Large intestine (tissue), 3 donors: ENCODE data around the gene ADRM1. TPM values are rescaled to one million over a fixed set of nuclear protein-coding genes. Genes with fewer than 3 reads are reported as not detected.

Experiments used
- DNase-seq, 2 donors: peaks; one replicate each; pipeline versions ENCODE4 v3.0.0 to v3.0.0-alpha.2; 2013
- H3K27ac ChIP-seq: one replicate; pipeline ENCODE4 v1.5.1; 2013; ENCODE audit warnings: low read length
- H3K27me3 ChIP-seq: 2 replicates; pipeline ENCODE4 v1.6.1; 2013; ENCODE audit warnings: low read length; ENCODE audit not compliant: control insufficient read depth, insufficient read depth
- H3K36me3 ChIP-seq: 2 replicates; pipeline ENCODE4 v1.6.1; 2013; ENCODE audit warnings: low read length; ENCODE audit not compliant: control insufficient read depth, insufficient read depth
- H3K4me1 ChIP-seq: one replicate; pipeline ENCODE4 v1.6.1; 2013; ENCODE audit warnings: low read length; ENCODE audit not compliant: control insufficient read depth, insufficient read depth
- H3K4me3 ChIP-seq: one replicate; pipeline ENCODE4 v1.5.1; 2013; ENCODE audit warnings: low read length
- H3K9me3 ChIP-seq: one replicate; pipeline ENCODE4 v1.6.1; 2013; ENCODE audit warnings: mild to moderate bottlenecking, low read depth, low read length, moderate library complexity; ENCODE audit not compliant: control insufficient read depth
- WGBS: methylation state at CpG from one replicate; pipeline ENCODE4 v1.1.5; 2013; ENCODE audit warnings: low lambda C conversion rate; ENCODE audit not compliant: insufficient coverage; 5-methylcytosine and 5-hydroxymethylcytosine counted together
- polyA plus RNA-seq: library from polyadenylated mRNA; unstranded; fragments of 120-200 nt; gene quantifications from one replicate; pipeline ENCODE4 v1.2.1, GENCODE V29; 2013

The ADRM1 gene
- polyA plus RNA-seq, 1 donor: 50.4 TPM

DNA sequence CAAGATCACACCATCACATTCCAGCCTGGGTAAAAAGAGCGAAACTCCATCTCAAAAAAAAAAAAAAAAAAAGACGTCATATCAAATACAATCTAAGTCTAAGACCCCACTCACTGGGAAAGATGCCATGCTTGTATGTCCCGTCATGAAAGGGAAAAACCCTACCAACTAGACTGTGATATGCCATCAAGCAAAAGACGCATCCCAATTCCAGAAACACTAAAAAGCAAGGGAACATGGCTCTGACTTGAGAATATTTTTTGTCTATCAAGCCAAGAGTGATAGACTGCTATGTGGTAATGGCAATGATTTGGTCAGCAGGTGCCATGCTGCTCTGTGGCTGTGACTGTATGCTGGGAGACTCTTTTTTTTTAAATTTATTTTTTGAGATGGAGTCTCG, 41.3 kb downstream of the ADRM1 start:
- WGBS: no CpG with 5 or more reads among the region's 5 CpGs
- H3K4me3 ChIP-seq: no peak overlapping the region
- H3K36me3 ChIP-seq: peaks cover 17% of the 10 kb centered on the region
- H3K27ac ChIP-seq: no peak overlapping the region
- no peaks in the 10 kb centered on the region for H3K9me3 ChIP-seq
- DNase-seq: no peak
- no peaks in the 10 kb centered on the region for H3K4me1 ChIP-seq
- no peaks in the 10 kb centered on the region for H3K27me3 ChIP-seq

DNA sequence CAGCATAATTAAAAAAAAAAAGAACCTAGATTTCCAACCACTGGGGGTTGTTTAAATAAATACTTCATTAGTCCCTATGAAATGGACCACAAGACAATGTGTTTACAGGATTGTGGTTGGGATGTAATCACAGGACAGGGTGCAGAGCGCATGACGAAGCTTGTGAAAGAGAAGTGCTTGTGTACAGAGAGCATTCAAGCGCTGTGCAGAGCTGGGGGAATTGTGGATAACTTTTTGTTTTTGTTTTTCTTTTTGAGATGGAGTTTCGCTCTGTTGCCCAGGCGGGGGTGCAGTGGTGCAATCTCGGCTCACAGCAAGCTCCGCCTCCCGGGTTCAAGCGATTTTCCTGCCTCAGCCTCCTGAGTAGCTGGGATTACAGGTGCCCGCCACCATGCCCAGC, 42.0 kb downstream of the ADRM1 start:
- H3K9me3 ChIP-seq: no peaks in the 10 kb centered on the region
- WGBS: no CpG with 5 or more reads among the region's 10 CpGs
- H3K27ac ChIP-seq: no peak overlapping the region
- H3K4me3 ChIP-seq: no peak overlapping the region
- no peaks in the 10 kb centered on the region for H3K27me3 ChIP-seq
- DNase-seq: no peak
- H3K4me1 ChIP-seq: peaks cover 1% of the 10 kb centered on the region
- peaks cover 15% of the 10 kb centered on the region for H3K36me3 ChIP-seq

DNA sequence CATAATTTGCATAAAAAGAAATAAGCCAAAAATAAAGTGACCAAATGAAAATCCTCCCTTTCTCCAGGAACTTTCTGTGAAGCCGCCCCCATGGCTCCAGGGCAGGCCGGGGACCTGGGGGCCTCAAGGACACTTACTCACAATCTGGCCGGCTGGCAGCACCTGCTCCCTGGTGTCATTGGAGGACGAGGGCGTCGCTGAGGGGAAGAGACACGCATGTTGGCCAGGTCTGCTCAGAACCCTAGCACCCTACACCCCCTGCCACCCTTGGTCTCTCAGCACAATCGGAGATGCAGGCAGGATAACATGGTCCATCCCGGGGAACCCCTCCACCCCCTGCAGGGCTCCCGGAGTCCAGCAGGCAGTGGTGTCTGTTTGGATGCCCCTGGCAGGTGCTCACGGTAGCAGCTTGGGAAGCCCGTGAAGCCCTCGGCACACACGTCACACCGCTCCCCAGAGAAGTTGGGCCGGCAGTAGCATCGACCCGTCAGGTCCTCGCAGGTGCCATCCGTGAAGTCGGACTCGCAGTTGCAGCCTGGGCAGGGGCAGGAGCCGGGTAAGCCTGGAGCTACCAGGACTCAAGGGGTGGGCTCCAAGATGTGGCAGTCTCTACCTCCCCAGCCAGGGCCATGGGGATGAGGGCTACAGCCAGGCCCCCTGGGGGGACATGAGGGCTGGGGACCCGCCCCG, 43.0 kb downstream of the ADRM1 start:
- DNase-seq: no peak
- Histone ChIP-seq H3K27me3 (no peaks in the 10 kb centered on the region), H3K36me3 (peaks cover 12% of the 10 kb centered on the region), H3K27ac (no peak overlapping the region), H3K4me1 (peaks cover 12% of the 10 kb centered on the region), H3K4me3 (no peak overlapping the region), H3K9me3 (no peaks in the 10 kb centered on the region)
- WGBS: 100% methylated on average over 1 of the region's 25 CpGs

DNA sequence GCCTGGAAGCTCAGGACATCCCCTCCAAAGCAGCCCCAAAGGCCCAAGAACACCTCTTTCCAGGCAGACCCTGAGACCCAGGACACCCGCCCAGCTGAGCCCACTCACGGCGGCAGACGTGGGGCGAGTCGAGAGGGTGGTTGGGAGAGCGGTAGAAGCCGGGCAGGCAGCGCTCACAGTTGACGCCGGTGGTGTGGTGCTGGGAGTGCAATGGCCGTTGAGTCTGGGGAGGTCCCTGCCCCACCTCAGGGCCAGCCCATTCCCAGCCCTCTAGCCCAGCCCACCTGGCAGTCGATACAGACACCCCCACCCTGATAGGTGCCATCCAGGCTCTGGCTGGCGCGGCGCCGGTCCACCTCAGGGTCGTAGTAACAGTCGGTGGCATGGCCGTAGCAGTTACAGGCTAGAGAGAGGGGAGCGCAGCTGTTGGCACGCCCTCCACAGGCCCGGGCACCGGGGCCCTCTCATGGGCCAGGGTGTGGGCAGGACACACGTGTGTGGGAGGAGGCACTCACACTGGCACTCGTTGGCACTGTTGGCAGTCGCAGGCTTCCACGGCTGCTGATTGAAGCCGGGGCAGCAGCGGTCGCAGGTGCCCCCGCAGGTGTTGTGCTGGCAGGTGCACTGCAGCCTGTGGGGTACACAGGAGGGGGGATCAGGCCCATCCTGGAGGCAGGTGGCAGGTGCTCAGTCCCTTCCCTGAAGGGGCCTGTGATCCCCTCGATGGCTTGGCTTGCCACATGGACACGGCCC, 43.8 kb downstream of the ADRM1 start:
- Histone ChIP-seq H3K27ac (no peak overlapping the region), H3K9me3 (no peaks in the 10 kb centered on the region), H3K27me3 (no peaks in the 10 kb centered on the region), H3K36me3 (peaks cover 19% of the 10 kb centered on the region), H3K4me3 (no peak overlapping the region), H3K4me1 (peaks cover 14% of the 10 kb centered on the region)
- no peak for DNase-seq
- WGBS: no CpG with 5 or more reads among the region's 34 CpGs

DNA sequence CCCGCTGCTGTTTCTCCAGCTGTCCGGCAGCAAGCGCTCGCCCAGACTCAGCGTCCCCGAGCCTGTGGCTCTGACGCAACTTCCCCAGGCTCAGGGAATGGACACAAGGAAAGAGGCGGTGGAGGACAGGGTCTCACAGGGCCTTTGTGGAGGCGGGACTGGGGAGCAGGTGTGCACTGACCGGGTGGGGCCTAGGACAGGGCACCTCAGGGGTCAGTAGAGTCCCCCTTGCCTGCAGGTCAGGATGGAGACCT, 44.3 kb downstream of the ADRM1 start:
- no peaks in the 10 kb centered on the region for H3K9me3 ChIP-seq
- H3K27ac ChIP-seq: no peak overlapping the region
- WGBS: no CpG with 5 or more reads among the region's 10 CpGs
- peaks cover 14% of the 10 kb centered on the region for H3K4me1 ChIP-seq
- peaks cover 24% of the 10 kb centered on the region for H3K36me3 ChIP-seq
- H3K4me3 ChIP-seq: no peak overlapping the region
- no peak for DNase-seq
- H3K27me3 ChIP-seq: no peaks in the 10 kb centered on the region

DNA sequence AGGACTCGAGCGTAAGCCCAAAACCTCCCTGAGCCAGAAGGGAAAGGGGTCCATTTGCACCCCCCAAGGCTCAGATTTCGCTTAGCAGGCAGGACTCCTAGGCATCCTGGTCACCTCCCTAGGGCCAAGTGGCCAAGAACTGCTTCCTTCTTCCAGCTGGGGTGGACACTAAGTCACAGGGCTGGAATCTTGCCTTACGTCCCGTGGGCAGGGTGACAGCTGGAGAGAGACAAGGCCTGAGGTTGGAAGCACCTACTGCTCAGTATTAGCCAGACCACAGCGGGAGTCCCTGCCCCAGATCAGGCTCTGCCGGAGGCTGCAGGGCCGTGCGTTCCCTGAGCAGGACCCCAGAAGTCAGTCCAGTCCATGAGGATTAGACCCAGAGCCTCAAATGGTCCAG, 44.6 kb downstream of the ADRM1 start:
- Histone ChIP-seq H3K36me3 (peaks cover 24% of the 10 kb centered on the region), H3K4me3 (no peak overlapping the region), H3K9me3 (no peaks in the 10 kb centered on the region), H3K4me1 (peaks cover 14% of the 10 kb centered on the region), H3K27ac (no peak overlapping the region), H3K27me3 (no peaks in the 10 kb centered on the region)
- no peak for DNase-seq
- WGBS: no CpG with 5 or more reads among the region's 9 CpGs

DNA sequence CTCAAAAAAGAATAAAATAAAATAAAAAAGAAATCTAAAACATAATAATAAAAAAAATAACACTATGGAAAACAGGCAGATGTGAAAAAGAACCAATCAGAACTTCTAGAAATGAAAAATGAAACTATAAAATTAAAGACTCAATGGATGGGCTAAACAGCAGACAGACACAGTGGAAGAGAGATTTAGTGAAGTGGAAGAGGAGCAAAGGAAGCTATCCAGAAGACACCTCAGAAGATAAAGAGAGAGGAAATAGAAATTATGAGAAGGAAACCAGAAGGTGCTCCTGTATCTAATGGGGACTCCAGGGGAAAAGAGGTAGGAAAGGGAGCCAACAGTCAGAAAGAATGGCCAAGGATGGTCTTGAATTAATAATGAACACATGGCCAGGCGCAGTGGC, 45.8 kb downstream of the ADRM1 start:
- Histone ChIP-seq H3K4me1 (peaks cover 15% of the 10 kb centered on the region), H3K36me3 (peaks cover 27% of the 10 kb centered on the region)
- WGBS: no CpG with 5 or more reads among the region's 1 CpG

DNA sequence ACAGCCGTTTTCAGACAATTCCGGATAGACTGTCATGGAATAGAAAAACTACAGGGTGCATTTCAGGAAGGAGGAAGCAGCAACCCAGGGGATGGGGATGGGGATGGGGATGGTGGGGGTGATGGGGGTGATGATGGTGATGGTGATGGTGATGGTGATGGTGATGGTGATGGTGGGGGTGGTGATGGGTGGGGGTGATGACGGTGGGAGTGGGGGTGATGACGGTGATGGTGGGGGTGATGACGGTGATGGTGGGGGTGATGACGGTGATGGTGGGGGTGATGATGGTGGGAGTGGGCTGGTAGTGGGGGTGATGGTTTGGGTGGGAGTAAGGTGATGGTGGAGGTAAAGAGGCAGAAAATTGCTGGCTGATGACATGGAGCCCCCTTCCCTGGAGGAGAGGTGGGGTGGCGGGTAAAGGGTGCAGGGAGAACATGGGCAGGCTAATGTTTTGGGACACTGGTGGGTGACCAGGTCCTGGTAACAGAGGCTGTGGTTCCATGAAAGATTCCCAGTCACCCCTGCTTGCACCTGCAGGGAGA, 46.8 kb downstream of the ADRM1 start:
- Histone ChIP-seq H3K36me3 (peaks cover 27% of the 10 kb centered on the region), H3K4me1 (peaks cover 18% of the 10 kb centered on the region), H3K27me3 (no peaks in the 10 kb centered on the region), H3K4me3 (no peak overlapping the region), H3K27ac (peak overlapping the region; percentile 35), H3K9me3 (no peaks in the 10 kb centered on the region)
- no peak for DNase-seq
- WGBS: no CpG with 5 or more reads among the region's 7 CpGs

More for the DNA sequence above, 45.8 kb downstream of the ADRM1 start:
- Histone ChIP-seq H3K9me3 (no peaks in the 10 kb centered on the region), H3K27ac (no peak overlapping the region), H3K27me3 (no peaks in the 10 kb centered on the region), H3K4me3 (no peak overlapping the region)
- DNase-seq: no peak

DNA sequence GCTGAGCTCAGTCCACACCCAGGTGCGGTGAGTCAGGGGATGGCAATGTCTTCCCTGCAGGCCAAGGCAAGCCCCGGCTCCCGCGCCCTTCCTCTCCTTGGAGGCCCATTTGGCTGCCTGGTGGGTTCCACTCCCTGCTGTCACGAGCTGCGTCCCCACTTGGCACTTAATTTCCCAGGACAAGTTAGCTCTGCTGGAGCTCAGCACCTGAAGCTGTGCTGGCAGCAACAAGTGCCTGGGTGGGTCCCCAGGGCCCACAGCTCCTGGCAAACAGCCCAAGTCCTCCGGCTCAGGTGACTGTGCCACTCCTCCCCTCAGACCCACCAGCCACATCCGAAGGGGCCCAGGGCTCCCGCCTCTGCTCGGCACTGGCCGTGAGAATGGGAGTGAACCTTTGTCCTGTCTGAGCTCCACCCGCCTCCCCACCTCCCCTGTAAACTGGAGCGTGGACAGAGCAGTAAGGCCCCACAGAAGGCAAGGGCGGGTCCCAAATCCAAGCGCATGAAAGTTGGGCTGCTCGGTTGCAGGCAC, 47.4 kb downstream of the ADRM1 start:
- peaks cover 22% of the 10 kb centered on the region for H3K4me1 ChIP-seq
- no peak overlapping the region for H3K4me3 ChIP-seq
- H3K27me3 ChIP-seq: no peaks in the 10 kb centered on the region
- peak overlapping the region; percentile 35 for H3K27ac ChIP-seq
- peaks cover 27% of the 10 kb centered on the region for H3K36me3 ChIP-seq
- WGBS: no CpG with 5 or more reads among the region's 16 CpGs
- DNase-seq: peak; percentile 71 to 85
- H3K9me3 ChIP-seq: no peaks in the 10 kb centered on the region

DNA sequence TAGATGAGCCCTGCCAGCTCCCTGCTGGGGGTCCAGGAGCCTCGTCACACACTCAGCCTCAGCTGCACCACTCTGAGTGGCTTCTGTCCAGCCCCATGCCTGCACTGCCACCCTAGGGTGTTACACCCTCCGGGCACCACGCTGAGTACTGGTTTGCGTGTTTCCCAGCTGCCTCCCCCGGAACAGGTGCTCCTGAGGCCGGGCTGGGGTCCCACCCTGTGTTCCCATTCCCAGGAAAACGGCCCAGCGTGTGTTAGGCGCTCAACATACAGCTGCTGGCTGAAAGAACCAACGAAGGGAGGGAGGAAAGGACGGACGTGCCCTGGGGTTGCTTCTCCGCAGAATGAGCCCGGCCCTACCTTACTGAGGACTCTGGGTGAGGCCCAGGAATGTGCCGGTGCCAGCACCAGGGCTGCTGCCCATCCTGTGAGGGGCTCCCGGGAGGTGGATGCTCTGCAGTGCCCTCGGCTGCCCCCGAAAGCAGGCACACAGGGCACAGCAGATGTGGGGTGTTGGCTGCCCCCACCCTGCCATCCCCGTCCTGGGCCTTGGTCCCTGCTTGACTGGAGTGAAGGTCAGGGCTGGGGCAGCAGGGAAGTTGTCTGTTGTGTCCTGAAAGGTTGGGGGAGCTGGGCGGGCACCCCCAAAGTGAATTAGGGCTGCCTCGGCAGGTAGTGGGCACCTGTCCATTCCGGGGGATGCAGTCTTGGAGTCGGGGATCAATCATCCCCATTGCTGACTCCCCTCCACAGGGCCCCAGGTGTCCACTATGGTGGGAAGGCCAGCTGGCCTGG, 48.0 kb downstream of the ADRM1 start:
- WGBS: no CpG with 5 or more reads among the region's 23 CpGs
- no peaks in the 10 kb centered on the region for H3K27me3 ChIP-seq
- peak overlapping the region; percentile 35 for H3K27ac ChIP-seq
- peaks cover 28% of the 10 kb centered on the region for H3K4me1 ChIP-seq
- no peaks in the 10 kb centered on the region for H3K9me3 ChIP-seq
- peaks cover 25% of the 10 kb centered on the region for H3K36me3 ChIP-seq
- H3K4me3 ChIP-seq: no peak overlapping the region
- no peak for DNase-seq
